Inflammatory macrophage treated with lipopolysaccharide for 4 hours (primary cell): ENCODE results near the gene NOL4.

Experiments
- DNase-seq: peaks from one replicate; pipeline ENCODE4 v3.0.0-alpha.2; 2020

The NOL4 gene

GRCh38 chr18:34189656-34190435, 34.9 kb downstream of the NOL4 start:
- DNase-seq: no peak
